NCI-H345 treated with DMSO at 0.1 percent for 48 hours (cell line): ENCODE data around the gene INPP5K.
"Not testable (repeated sequence)": the region's sequence is repeated elsewhere in the genome, so short reads cannot be mapped to it uniquely, and the experiment has no call there.

Experiments used
- DNase-seq: peaks from one replicate; lab custom pipeline; 2025; ENCODE audit not compliant: unreplicated experiment; lab: John Stamatoyannopoulos, UW

INPP5K gene

GRCh38 chr17:1516388-1517161 is at the start of gene INPP5K:
INPP5K (minus strand) TSS chr17:1516612; CDS start chr17:1516499, 113 bp downstream.
- DNase-seq: peak; percentile 85

GRCh38 chr17:1565877-1566276 is 49.5 kb upstream of the INPP5K start:
- no peak for DNase-seq

GRCh38 chr17:1563786-1564613 is 47.6 kb upstream of the INPP5K start:
- DNase-seq: peak; percentile 0

- DNase-seq: not testable (repeated sequence)
Observed at GRCh38 chr17:1563471-1563785, 47.0 kb upstream of the INPP5K start.

- no peak for DNase-seq
Observed at GRCh38 chr17:1562176-1562643, 45.8 kb upstream of the INPP5K start.

- no peak for DNase-seq
Observed at GRCh38 chr17:1561420-1562175, 45.2 kb upstream of the INPP5K start.

- DNase-seq: no peak
Observed at GRCh38 chr17:1560858-1561355, 44.5 kb upstream of the INPP5K start.

- no peak for DNase-seq
Observed at GRCh38 chr17:1560101-1560857, 43.9 kb upstream of the INPP5K start.

GRCh38 chr17:1559047-1560043 is 42.9 kb upstream of the INPP5K start:
- no peak for DNase-seq

GRCh38 chr17:1558401-1558800 is 42.0 kb upstream of the INPP5K start:
- no peak for DNase-seq

- no peak for DNase-seq
Observed at GRCh38 chr17:1557355-1558095, 41.1 kb upstream of the INPP5K start.

GRCh38 chr17:1555651-1556471 is 39.4 kb upstream of the INPP5K start:
- no peak for DNase-seq

- DNase-seq: no peak
Observed at GRCh38 chr17:1554751-1555540, 38.5 kb upstream of the INPP5K start.

GRCh38 chr17:1553354-1554266 is 37.2 kb upstream of the INPP5K start:
- no peak for DNase-seq

GRCh38 chr17:1552932-1553331 is 36.5 kb upstream of the INPP5K start:
- DNase-seq: no peak

GRCh38 chr17:1551741-1552140 is 35.3 kb upstream of the INPP5K start:
- DNase-seq: no peak
